ENCODE results near the gene GIPC1. TPM values are rescaled to one million over a fixed set of nuclear protein-coding genes. Genes with fewer than 3 reads are reported as not detected.

Gene GIPC1
- total and polyA plus RNA-seq, 9 donors: 14.7 to 64.5 (median 40.9) TPM

DNA sequence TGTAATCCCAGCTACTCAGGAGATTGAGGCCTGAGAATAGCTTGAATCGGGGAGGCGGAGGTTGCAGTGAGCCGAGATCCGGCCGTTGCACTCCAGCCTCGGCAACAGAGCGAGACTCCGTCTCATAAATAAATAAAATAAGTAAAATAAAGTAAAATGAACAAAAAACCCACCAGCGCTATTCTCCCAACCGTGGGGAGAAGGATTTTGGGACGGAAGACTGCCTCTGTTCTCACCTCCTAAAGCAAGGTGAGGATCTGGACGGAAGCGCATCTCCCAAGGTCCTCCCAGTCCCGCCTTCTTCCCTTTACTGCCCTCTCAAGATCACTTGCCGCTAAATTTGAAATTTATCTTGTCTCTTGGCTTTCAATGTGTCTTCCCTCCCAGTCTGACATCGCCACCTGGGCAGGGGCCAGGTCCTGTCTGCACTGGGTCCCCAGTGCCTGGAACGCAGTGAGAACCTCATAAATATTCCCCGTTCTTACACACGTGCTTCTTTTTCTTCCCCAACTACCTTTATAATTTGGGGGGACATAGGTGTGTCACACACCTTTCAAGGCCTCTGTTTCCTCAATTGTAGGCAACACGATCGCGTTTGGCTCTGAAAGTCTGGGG is 23.4 kb upstream of the GIPC1 start:
- Histone ChIP-seq H3K4me1 (ENCODE audit: insufficient read depth) (peaks cover 12% of the 10 kb centered on the region), H3K9me3 (no peaks in the 10 kb centered on the region), H3K36me3 (no peaks in the 10 kb centered on the region), H3K27me3 (no peaks in the 10 kb centered on the region), H3K27ac (peak overlapping the region; percentile 92 to 94), H3K4me3 (no peak overlapping the region)
- peak; percentile 31 to 65 (median 61) for DNase-seq
- intact Hi-C loops (cut with DNase I): no loop called here
- 81 to 83% (median 82%) methylated on average over 22 of the region's 22 CpGs for WGBS, 3 donors
- TF ChIP-seq CTCF (IDR thresholded peaks at IDR 0.05) (no peak), POLR2A (IDR thresholded peaks at IDR 0.05) (no peak), EP300 (IDR thresholded peaks at IDR 0.05) (no peak)

GRCh38 chr19:14517840-14518505 is 22.0 kb upstream of the GIPC1 start, which contains the start of gene DNAJB1:
Gene DNAJB1, minus strand, starts transcription at chr19:14518397. Its CDS starts 48 bp downstream, at chr19:14518349.
- Histone ChIP-seq H3K27me3 (no peaks in the 10 kb centered on the region), H3K36me3 (no peaks in the 10 kb centered on the region)
- intact Hi-C loops (cut with DNase I): no loop called here

GRCh38 chr19:14517446-14517839 is 21.5 kb upstream of the GIPC1 start:
- Histone ChIP-seq H3K4me3 (peak overlapping the region; percentile 100), H3K27ac (peak overlapping the region; percentile 97 to 100), H3K36me3 (no peaks in the 10 kb centered on the region), H3K9me3 (no peaks in the 10 kb centered on the region), H3K4me1 (ENCODE audit: insufficient read depth) (peaks cover 12% of the 10 kb centered on the region), H3K27me3 (no peaks in the 10 kb centered on the region)
- 0 to 1% (median 0%) methylated on average over 28 to 32 of the region's 32 CpGs for WGBS, 3 donors
- no peak for DNase-seq
- intact Hi-C loops (cut with DNase I): no loop called here
- TF ChIP-seq POLR2A (IDR thresholded peaks at IDR 0.05): no peak

More at GRCh38 chr19:14517840-14518505, 22.0 kb upstream of the GIPC1 start, which contains the start of gene DNAJB1:
- Histone ChIP-seq H3K27ac (peak within 1 kb of the TSS; percentile 97 to 100), H3K4me3 (peak within 1 kb of the TSS; percentile 100), H3K4me1 (ENCODE audit: insufficient read depth) (peaks cover 12% of the 10 kb centered on the region), H3K9me3 (no peaks in the 10 kb centered on the region)
- TF ChIP-seq POLR2A (IDR thresholded peaks at IDR 0.05): peak; percentile 93
- peak in 1 of 3 donors; percentile 26 for TF ChIP-seq CTCF (IDR thresholded peaks at IDR 0.05)
- TF ChIP-seq EP300 (IDR thresholded peaks at IDR 0.05): no peak
- WGBS, 3 donors: 0% methylated on average over 45 to 82 of the region's 82 CpGs
- peak; percentile 82 to 90 (median 86) for DNase-seq

GRCh38 chr19:14516746-14517438 is 21.0 kb upstream of the GIPC1 start:
- TF ChIP-seq POLR2A (IDR thresholded peaks at IDR 0.05) (no peak), CTCF (IDR thresholded peaks at IDR 0.05) (no peak), EP300 (IDR thresholded peaks at IDR 0.05) (no peak)
- intact Hi-C loops (cut with DNase I): no loop called here
- H3K4me1 ChIP-seq (ENCODE audit: insufficient read depth): peaks cover 12% of the 10 kb centered on the region
- WGBS, 3 donors: 13 to 19% (median 14%) methylated on average over 22 of the region's 22 CpGs
- peak overlapping the region; percentile 100 for H3K4me3 ChIP-seq
- H3K9me3 ChIP-seq: no peaks in the 10 kb centered on the region
- no peaks in the 10 kb centered on the region for H3K36me3 ChIP-seq
- peak overlapping the region; percentile 97 to 100 for H3K27ac ChIP-seq
- H3K27me3 ChIP-seq: no peaks in the 10 kb centered on the region
- DNase-seq: no peak

Measured in ovary (tissue), 9 donors.